ENCODE data around the gene UBE2J1. TPM values are rescaled to one million over a fixed set of nuclear protein-coding genes. Genes with fewer than 3 reads are reported as not detected.

Gene UBE2J1
- total and polyA plus RNA-seq, 2 experiments from 2014 or later: 44.7 to 64.1 TPM

GRCh38 chr6:89364586-89364985 lies 12.1 kb upstream of the UBE2J1 start:
- TF ChIP-seq EZH2 (IDR thresholded peaks at IDR 0.05; ENCODE audit: borderline replicate concordance): no peak
- no peaks in the 10 kb centered on the region for H3K36me3 ChIP-seq (replicated peaks; ENCODE audit: insufficient read depth, low read depth)
- no peaks in the 10 kb centered on the region for H3K27me3 ChIP-seq
- no peaks in the 10 kb centered on the region for H3K9me2 ChIP-seq (replicated peaks; ENCODE audit: insufficient read depth)
- H3K4me2 ChIP-seq: no peak overlapping the region
- no peak overlapping the region for H2AFZ ChIP-seq
- H3K27ac ChIP-seq: no peak overlapping the region
- H4K20me1 ChIP-seq (ENCODE audit: insufficient read depth, poor library complexity, severe bottlenecking): no peaks in the 10 kb centered on the region
- no peaks in the 10 kb centered on the region for H3K4me1 ChIP-seq (ENCODE audit: insufficient read depth)
- DNase-seq (ENCODE audit: low spot score): no peak
- no peak overlapping the region for H3K4me3 ChIP-seq
- no peaks in the 10 kb centered on the region for H3K9me3 ChIP-seq (ENCODE audit: low read depth)
- H3K79me2 ChIP-seq: no peaks in the 10 kb centered on the region

GRCh38 chr6:89361171-89361570 lies 8.6 kb upstream of the UBE2J1 start:
- Histone ChIP-seq H2AFZ (no peak overlapping the region), H3K27ac (no peak overlapping the region), H3K9me3 (ENCODE audit: low read depth) (no peaks in the 10 kb centered on the region), H3K27me3 (no peaks in the 10 kb centered on the region), H3K36me3 (replicated peaks; ENCODE audit: insufficient read depth, low read depth) (no peaks in the 10 kb centered on the region), H3K9me2 (replicated peaks; ENCODE audit: insufficient read depth) (no peaks in the 10 kb centered on the region), H3K4me2 (no peak overlapping the region), H3K79me2 (no peaks in the 10 kb centered on the region), H3K4me3 (no peak overlapping the region), H3K4me1 (ENCODE audit: insufficient read depth) (no peaks in the 10 kb centered on the region), H4K20me1 (ENCODE audit: insufficient read depth, poor library complexity, severe bottlenecking) (no peaks in the 10 kb centered on the region)
- TF ChIP-seq EZH2 (IDR thresholded peaks at IDR 0.05; ENCODE audit: borderline replicate concordance): no peak
- no peak for TF ChIP-seq EZH2phosphoT487 (IDR thresholded peaks at IDR 0.05; ENCODE audit: low read depth, severe bottlenecking, unreplicated experiment)
- TF ChIP-seq CTCF (IDR thresholded peaks at IDR 0.05; ENCODE audit: poor library complexity): no peak
- no peak for DNase-seq (ENCODE audit: low spot score)
- 95% methylated on average over 2 of the region's 2 CpGs for WGBS (ENCODE audit: low lambda C conversion rate, missing lambda C conversion rate)

- H3K4me3 ChIP-seq: no peak overlapping the region
- 98% methylated on average over 2 of the region's 2 CpGs for WGBS (ENCODE audit: low lambda C conversion rate, missing lambda C conversion rate)
- no peaks in the 10 kb centered on the region for H3K9me3 ChIP-seq (ENCODE audit: low read depth)
- no peak overlapping the region for H3K27ac ChIP-seq
- no peak overlapping the region for H2AFZ ChIP-seq
- H4K20me1 ChIP-seq (ENCODE audit: insufficient read depth, poor library complexity, severe bottlenecking): no peaks in the 10 kb centered on the region
- H3K4me1 ChIP-seq (ENCODE audit: insufficient read depth): no peaks in the 10 kb centered on the region
- H3K27me3 ChIP-seq: no peaks in the 10 kb centered on the region
- DNase-seq (ENCODE audit: low spot score): no peak
- no peak overlapping the region for H3K4me2 ChIP-seq
- TF ChIP-seq CTCF (IDR thresholded peaks at IDR 0.05; ENCODE audit: poor library complexity) (no peak), EZH2 (IDR thresholded peaks at IDR 0.05; ENCODE audit: borderline replicate concordance) (no peak), EZH2phosphoT487 (IDR thresholded peaks at IDR 0.05; ENCODE audit: low read depth, severe bottlenecking, unreplicated experiment) (no peak)
- H3K9me2 ChIP-seq (replicated peaks; ENCODE audit: insufficient read depth): no peaks in the 10 kb centered on the region
- no peaks in the 10 kb centered on the region for H3K36me3 ChIP-seq (replicated peaks; ENCODE audit: insufficient read depth, low read depth)
- no peaks in the 10 kb centered on the region for H3K79me2 ChIP-seq
These were observed 8.0 kb upstream of the UBE2J1 start for GRCh38 chr6:89360415-89360999.

GRCh38 chr6:89359561-89359960 lies 7.0 kb upstream of the UBE2J1 start:
- Histone ChIP-seq H3K79me2 (no peaks in the 10 kb centered on the region), H3K36me3 (replicated peaks; ENCODE audit: insufficient read depth, low read depth) (no peaks in the 10 kb centered on the region), H3K4me3 (no peak overlapping the region), H3K9me2 (replicated peaks; ENCODE audit: insufficient read depth) (no peaks in the 10 kb centered on the region), H3K4me2 (no peak overlapping the region), H3K9me3 (ENCODE audit: low read depth) (no peaks in the 10 kb centered on the region), H3K27me3 (no peaks in the 10 kb centered on the region), H2AFZ (no peak overlapping the region), H3K4me1 (ENCODE audit: insufficient read depth) (no peaks in the 10 kb centered on the region), H4K20me1 (ENCODE audit: insufficient read depth, poor library complexity, severe bottlenecking) (no peaks in the 10 kb centered on the region), H3K27ac (no peak overlapping the region)
- 11% methylated on average over 1 of the region's 1 CpG for WGBS (ENCODE audit: low lambda C conversion rate, missing lambda C conversion rate)
- TF ChIP-seq EZH2phosphoT487 (IDR thresholded peaks at IDR 0.05; ENCODE audit: low read depth, severe bottlenecking, unreplicated experiment): no peak
- TF ChIP-seq EZH2 (IDR thresholded peaks at IDR 0.05; ENCODE audit: borderline replicate concordance): no peak
- no peak for TF ChIP-seq CTCF (IDR thresholded peaks at IDR 0.05; ENCODE audit: poor library complexity)
- no peak for DNase-seq (ENCODE audit: low spot score)

Data from hepatocyte (in vitro differentiated cells).